Fibroblast of the aortic adventitia (primary cell): Measurements from ENCODE around the gene C3AR1. TPM values are rescaled to one million over a fixed set of nuclear protein-coding genes. Genes with fewer than 3 reads are reported as not detected.
"Not testable (repeated sequence)": the region's sequence is repeated elsewhere in the genome, so short reads cannot be mapped to it uniquely, and the experiment has no call there.

Experiments used
- DNase-seq: peaks from one replicate; pipeline ENCODE4 v3.0.0-alpha.2; 2010; ENCODE audit warnings: low read depth
- H3K4me3 ChIP-seq: 2 replicates; pipeline ENCODE4 v1.5.1; 2011; ENCODE audit warnings: low read depth, mild to moderate bottlenecking, control low read depth, low read length, moderate library complexity
- total RNA-seq: library from RNA; depleted of rRNA; stranded (reverse); fragments of >200 nt; gene quantifications from 2 replicates; pipeline ENCODE4 v1.2.3, GENCODE V29; 2012; ENCODE audit warnings: low replicate concordance
- TF ChIP-seq, protein P1 (sequence below): IDR thresholded peaks from 2 replicates; pipeline ENCODE4 v1.5.1; 2011; ENCODE audit warnings: mild to moderate bottlenecking, low read length, control low read depth, inconsistent platforms; ENCODE audit not compliant: insufficient read depth

C3AR1 gene
- total RNA-seq, 1 donor = 0.18 TPM

DNA sequence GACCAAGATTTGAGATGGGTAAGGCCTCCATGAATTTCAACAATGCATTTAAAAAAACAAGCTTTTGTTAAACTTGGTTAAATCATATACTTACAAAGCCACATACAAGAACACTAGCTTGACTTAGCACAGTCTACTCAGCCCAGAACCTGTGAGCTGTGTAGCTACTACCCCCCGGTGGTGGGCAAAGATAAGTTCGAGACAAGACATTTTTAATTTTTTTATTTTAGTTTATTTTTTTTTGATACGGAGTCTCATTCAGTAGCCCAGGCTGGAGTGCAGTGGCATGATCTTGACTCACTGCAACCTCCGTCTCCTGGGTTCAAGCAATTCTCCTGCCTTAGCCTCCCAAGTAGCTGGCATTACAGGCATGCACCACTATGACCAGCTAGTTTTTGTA, 12.2 kb upstream of the C3AR1 start:
- no peak overlapping the region for H3K4me3 ChIP-seq
- peak; percentile 87 for DNase-seq
- TF ChIP-seq, protein P1, sequence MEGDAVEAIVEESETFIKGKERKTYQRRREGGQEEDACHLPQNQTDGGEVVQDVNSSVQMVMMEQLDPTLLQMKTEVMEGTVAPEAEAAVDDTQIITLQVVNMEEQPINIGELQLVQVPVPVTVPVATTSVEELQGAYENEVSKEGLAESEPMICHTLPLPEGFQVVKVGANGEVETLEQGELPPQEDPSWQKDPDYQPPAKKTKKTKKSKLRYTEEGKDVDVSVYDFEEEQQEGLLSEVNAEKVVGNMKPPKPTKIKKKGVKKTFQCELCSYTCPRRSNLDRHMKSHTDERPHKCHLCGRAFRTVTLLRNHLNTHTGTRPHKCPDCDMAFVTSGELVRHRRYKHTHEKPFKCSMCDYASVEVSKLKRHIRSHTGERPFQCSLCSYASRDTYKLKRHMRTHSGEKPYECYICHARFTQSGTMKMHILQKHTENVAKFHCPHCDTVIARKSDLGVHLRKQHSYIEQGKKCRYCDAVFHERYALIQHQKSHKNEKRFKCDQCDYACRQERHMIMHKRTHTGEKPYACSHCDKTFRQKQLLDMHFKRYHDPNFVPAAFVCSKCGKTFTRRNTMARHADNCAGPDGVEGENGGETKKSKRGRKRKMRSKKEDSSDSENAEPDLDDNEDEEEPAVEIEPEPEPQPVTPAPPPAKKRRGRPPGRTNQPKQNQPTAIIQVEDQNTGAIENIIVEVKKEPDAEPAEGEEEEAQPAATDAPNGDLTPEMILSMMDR = peak; percentile 66

- TF ChIP-seq, protein P1 = no peak
- no peak overlapping the region for H3K4me3 ChIP-seq
- DNase-seq = peak; percentile 25
These were observed 11.0 kb upstream of the C3AR1 start for GRCh38 chr12:8077207-8077606.

GRCh38 chr12:8076366-8076765, 10.2 kb upstream of the C3AR1 start:
- H3K4me3 ChIP-seq = no peak overlapping the region
- TF ChIP-seq, protein P1 = no peak
- no peak for DNase-seq

GRCh38 chr12:8075935-8076334, 9.8 kb upstream of the C3AR1 start:
- TF ChIP-seq, protein P1 = no peak
- DNase-seq = no peak
- no peak overlapping the region for H3K4me3 ChIP-seq

- not testable (repeated sequence) for DNase-seq, H3K4me3 ChIP-seq
These were observed 5.7 kb upstream of the C3AR1 start for GRCh38 chr12:8071820-8072219.

DNA sequence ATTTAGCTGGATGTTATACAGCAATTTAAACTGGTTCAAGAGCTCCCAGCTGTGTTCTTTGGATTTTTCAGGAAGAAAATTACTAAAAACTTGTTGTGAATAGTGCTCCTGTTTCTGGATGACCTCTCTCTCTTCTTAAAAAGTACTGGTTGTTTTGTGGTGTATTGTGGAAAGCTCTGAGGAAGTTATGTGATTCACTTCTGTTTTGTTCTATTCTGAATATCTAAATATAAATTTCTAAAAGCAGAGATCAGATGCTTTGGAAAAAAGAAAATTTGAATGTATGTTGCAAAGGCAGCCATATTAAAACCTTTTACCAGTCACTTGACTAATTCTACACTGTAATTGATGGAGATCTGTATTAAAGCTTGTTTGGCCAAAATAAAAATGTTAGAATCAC, 3.4 kb upstream of the C3AR1 start:
- no peak overlapping the region for H3K4me3 ChIP-seq
- TF ChIP-seq, protein P1 = no peak

DNA sequence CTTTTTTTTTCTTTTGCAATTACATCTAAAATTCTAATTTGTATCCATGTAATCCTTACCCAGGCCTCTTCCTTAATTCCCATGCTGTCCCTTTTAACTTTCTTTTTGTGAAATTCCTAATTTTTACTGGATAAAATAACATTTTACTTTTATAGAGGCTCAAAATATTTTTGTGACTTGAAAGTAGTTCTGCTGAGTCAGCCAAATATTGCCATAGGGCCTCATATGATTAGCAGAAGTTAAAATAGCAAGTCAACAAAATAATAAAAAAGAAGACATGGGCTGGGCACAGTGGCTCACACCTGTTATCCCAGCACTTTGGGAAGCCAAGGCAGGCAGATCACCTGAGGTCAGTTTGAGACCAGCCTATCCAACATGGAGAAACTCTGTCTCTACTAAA, 2.0 kb downstream of the C3AR1 start:
- DNase-seq = no peak
- H3K4me3 ChIP-seq = no peak overlapping the region
- TF ChIP-seq, protein P1 = no peak

More for the DNA sequence above, 3.4 kb upstream of the C3AR1 start:
- no peak for DNase-seq
